ENCODE measurements around the gene GLIS1. TPM values are rescaled to one million over a fixed set of nuclear protein-coding genes. Genes with fewer than 3 reads are reported as not detected.

The GLIS1 gene
- total and polyA plus RNA-seq, 2 experiments from 2014 or later = 0.13 to 1.3 TPM

GRCh38 chr1:53627031-53627430, 111.9 kb downstream of the GLIS1 start:
- DNase-seq (ENCODE audit: low spot score) = no peak
- no peak overlapping the region for H3K27ac ChIP-seq
- no peak overlapping the region for H3K4me2 ChIP-seq
- H3K36me3 ChIP-seq (replicated peaks; ENCODE audit: insufficient read depth, low read depth) = no peaks in the 10 kb centered on the region
- H4K20me1 ChIP-seq (ENCODE audit: insufficient read depth, poor library complexity, severe bottlenecking) = no peaks in the 10 kb centered on the region
- H3K4me1 ChIP-seq (ENCODE audit: insufficient read depth) = no peaks in the 10 kb centered on the region
- no peak overlapping the region for H3K4me3 ChIP-seq
- 62% methylated on average over 13 of the region's 13 CpGs for WGBS (ENCODE audit: low lambda C conversion rate, missing lambda C conversion rate)
- TF ChIP-seq EZH2phosphoT487 (IDR thresholded peaks at IDR 0.05; ENCODE audit: low read depth, severe bottlenecking, unreplicated experiment) = no peak
- TF ChIP-seq EZH2 (IDR thresholded peaks at IDR 0.05; ENCODE audit: borderline replicate concordance) = no peak
- TF ChIP-seq CTCF (IDR thresholded peaks at IDR 0.05; ENCODE audit: poor library complexity) = no peak
- no peaks in the 10 kb centered on the region for H3K9me2 ChIP-seq (replicated peaks; ENCODE audit: insufficient read depth)
- no peaks in the 10 kb centered on the region for H3K79me2 ChIP-seq
- no peak overlapping the region for H2AFZ ChIP-seq
- no peaks in the 10 kb centered on the region for H3K9me3 ChIP-seq (ENCODE audit: low read depth)
- H3K27me3 ChIP-seq = no peaks in the 10 kb centered on the region

DNA sequence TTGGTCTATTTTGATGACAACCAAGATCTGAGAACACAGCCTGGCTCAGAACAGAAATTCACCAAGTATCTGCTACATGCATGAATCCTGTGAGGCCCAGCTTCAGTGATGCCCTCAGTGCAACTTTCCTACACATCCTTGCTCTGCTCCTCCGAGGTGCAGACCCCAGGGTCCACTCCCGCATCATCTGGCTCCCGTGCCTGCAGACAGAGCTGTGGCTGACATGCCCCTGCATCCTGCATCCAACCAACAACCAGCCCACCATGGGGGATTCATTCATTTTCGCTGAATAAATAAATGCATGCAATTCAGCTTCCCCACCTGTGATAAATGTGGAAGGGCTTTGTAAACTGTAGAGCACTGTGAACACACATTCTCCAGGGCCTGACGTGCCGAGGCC, 112.3 kb downstream of the GLIS1 start:
- no peak for DNase-seq (ENCODE audit: low spot score)
- no peak overlapping the region for H3K27ac ChIP-seq
- no peak overlapping the region for H3K4me2 ChIP-seq
- no peaks in the 10 kb centered on the region for H4K20me1 ChIP-seq (ENCODE audit: insufficient read depth, poor library complexity, severe bottlenecking)
- no peak overlapping the region for H2AFZ ChIP-seq
- no peaks in the 10 kb centered on the region for H3K4me1 ChIP-seq (ENCODE audit: insufficient read depth)
- H3K9me2 ChIP-seq (replicated peaks; ENCODE audit: insufficient read depth) = no peaks in the 10 kb centered on the region
- no peaks in the 10 kb centered on the region for H3K79me2 ChIP-seq
- 73% methylated on average over 6 of the region's 6 CpGs for WGBS (ENCODE audit: low lambda C conversion rate, missing lambda C conversion rate)
- H3K9me3 ChIP-seq (ENCODE audit: low read depth) = no peaks in the 10 kb centered on the region
- H3K27me3 ChIP-seq = no peaks in the 10 kb centered on the region
- no peak overlapping the region for H3K4me3 ChIP-seq
- TF ChIP-seq EZH2phosphoT487 (IDR thresholded peaks at IDR 0.05; ENCODE audit: low read depth, severe bottlenecking, unreplicated experiment) = no peak
- no peak for TF ChIP-seq EZH2 (IDR thresholded peaks at IDR 0.05; ENCODE audit: borderline replicate concordance)
- TF ChIP-seq CTCF (IDR thresholded peaks at IDR 0.05; ENCODE audit: poor library complexity) = no peak
- H3K36me3 ChIP-seq (replicated peaks; ENCODE audit: insufficient read depth, low read depth) = no peaks in the 10 kb centered on the region

- no peak for DNase-seq (ENCODE audit: low spot score)
- no peaks in the 10 kb centered on the region for H3K9me3 ChIP-seq (ENCODE audit: low read depth)
- no peaks in the 10 kb centered on the region for H3K36me3 ChIP-seq (replicated peaks; ENCODE audit: insufficient read depth, low read depth)
- H3K27me3 ChIP-seq = no peaks in the 10 kb centered on the region
- no peaks in the 10 kb centered on the region for H3K4me1 ChIP-seq (ENCODE audit: insufficient read depth)
- 87% methylated on average over 10 of the region's 10 CpGs for WGBS (ENCODE audit: low lambda C conversion rate, missing lambda C conversion rate)
- H3K79me2 ChIP-seq = no peaks in the 10 kb centered on the region
- no peak overlapping the region for H3K4me2 ChIP-seq
- H3K4me3 ChIP-seq = no peak overlapping the region
- no peak for TF ChIP-seq CTCF (IDR thresholded peaks at IDR 0.05; ENCODE audit: poor library complexity)
- no peak for TF ChIP-seq EZH2 (IDR thresholded peaks at IDR 0.05; ENCODE audit: borderline replicate concordance)
- no peak for TF ChIP-seq EZH2phosphoT487 (IDR thresholded peaks at IDR 0.05; ENCODE audit: low read depth, severe bottlenecking, unreplicated experiment)
- H2AFZ ChIP-seq = no peak overlapping the region
- H3K9me2 ChIP-seq (replicated peaks; ENCODE audit: insufficient read depth) = no peaks in the 10 kb centered on the region
- no peak overlapping the region for H3K27ac ChIP-seq
- no peaks in the 10 kb centered on the region for H4K20me1 ChIP-seq (ENCODE audit: insufficient read depth, poor library complexity, severe bottlenecking)
Observed at GRCh38 chr1:53625766-53626520, 113.0 kb downstream of the GLIS1 start.
